ENCODE results near the gene NKAIN2.

DNA sequence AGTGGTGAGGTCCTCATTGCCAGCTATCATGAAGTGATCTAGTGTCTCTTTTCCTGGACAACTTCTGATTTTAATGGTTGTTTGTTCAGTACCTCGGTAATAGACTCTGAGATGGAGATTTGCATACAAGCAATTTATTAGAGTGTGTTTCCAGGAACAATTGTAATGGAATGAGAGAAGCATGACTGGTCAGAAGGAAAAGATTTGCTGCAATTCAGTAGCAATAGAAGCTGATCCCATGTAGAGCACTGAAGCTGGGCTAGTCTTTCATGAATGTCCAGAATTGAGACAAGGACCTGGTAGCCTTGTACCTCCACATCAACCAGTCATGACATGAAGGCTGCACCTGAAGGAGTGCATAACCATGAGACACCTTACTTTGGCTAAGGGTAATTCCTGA is 526.5 kb downstream of the NKAIN2 start:
- TF ChIP-seq POLR2A (IDR thresholded peaks at IDR 0.05; ENCODE audit: extremely low read depth, insufficient read length), result no peak
- TF ChIP-seq, protein P1, sequence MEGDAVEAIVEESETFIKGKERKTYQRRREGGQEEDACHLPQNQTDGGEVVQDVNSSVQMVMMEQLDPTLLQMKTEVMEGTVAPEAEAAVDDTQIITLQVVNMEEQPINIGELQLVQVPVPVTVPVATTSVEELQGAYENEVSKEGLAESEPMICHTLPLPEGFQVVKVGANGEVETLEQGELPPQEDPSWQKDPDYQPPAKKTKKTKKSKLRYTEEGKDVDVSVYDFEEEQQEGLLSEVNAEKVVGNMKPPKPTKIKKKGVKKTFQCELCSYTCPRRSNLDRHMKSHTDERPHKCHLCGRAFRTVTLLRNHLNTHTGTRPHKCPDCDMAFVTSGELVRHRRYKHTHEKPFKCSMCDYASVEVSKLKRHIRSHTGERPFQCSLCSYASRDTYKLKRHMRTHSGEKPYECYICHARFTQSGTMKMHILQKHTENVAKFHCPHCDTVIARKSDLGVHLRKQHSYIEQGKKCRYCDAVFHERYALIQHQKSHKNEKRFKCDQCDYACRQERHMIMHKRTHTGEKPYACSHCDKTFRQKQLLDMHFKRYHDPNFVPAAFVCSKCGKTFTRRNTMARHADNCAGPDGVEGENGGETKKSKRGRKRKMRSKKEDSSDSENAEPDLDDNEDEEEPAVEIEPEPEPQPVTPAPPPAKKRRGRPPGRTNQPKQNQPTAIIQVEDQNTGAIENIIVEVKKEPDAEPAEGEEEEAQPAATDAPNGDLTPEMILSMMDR (IDR thresholded peaks at IDR 0.05; ENCODE audit: low read depth, low read length), result no peak
